Measurements from ENCODE around the gene CDH23. TPM values are rescaled to one million over a fixed set of nuclear protein-coding genes. Genes with fewer than 3 reads are reported as not detected.

CDH23 gene
- polyA plus RNA-seq, 2 of the 4 experiments (the other 2 are of a cell fraction), result 1.1 to 2.3 TPM

DNA sequence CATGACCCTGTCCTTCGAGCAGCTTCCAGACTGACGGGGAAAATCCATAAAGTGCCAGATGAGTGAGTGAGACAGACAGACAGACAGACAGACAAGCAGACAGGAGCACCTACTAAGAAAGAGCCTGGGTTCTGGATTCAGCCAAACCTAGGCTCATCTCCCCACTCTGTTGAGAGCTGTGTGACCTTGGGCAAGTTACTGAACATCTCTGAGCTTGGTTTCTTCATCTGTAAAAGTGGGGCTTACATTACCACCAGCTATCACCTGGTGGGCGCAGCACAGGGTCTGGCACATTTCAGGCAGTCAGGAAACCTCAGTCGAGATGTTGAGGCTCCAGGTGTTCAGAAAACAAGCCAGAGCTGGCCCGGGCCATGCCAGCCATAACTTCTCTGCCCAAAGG lies 285.3 kb downstream of the CDH23 start:
- H3K9me3 ChIP-seq, result no peaks in the 10 kb centered on the region
- H3K27ac ChIP-seq, result no peak overlapping the region
- DNase-seq (ENCODE audit: low read depth in 1 of 2, low spot score in 1 of 2) (no peak), ATAC-seq (no peak), FAIRE-seq (no peak)
- POLR2A ChIA-PET, result no interaction called here
- H3K4me1 ChIP-seq, result no peaks in the 10 kb centered on the region
- H3K4me2 ChIP-seq, result no peak overlapping the region
- CTCF ChIA-PET, result interaction anchor here (1.5 kb wide), 1 partner anchor 368 kb away, joined by 3 read pairs; no protein-coding TSS in a partner anchor
- 62% methylated on average over 5 of the region's 5 CpGs for WGBS (ENCODE audit: missing lambda C conversion rate)
- no peak for TF ChIP-seq GATA3 (IDR thresholded peaks at IDR 0.05; ENCODE audit: borderline replicate concordance)
- TF ChIP-seq POLR2A (IDR thresholded peaks at IDR 0.05; ENCODE audit: low read length), result no peak
- TF ChIP-seq, protein P1, sequence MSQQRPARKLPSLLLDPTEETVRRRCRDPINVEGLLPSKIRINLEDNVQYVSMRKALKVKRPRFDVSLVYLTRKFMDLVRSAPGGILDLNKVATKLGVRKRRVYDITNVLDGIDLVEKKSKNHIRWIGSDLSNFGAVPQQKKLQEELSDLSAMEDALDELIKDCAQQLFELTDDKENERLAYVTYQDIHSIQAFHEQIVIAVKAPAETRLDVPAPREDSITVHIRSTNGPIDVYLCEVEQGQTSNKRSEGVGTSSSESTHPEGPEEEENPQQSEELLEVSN (IDR thresholded peaks at IDR 0.05; ENCODE audit: borderline replicate concordance, low read depth), result no peak
- no peak for TF ChIP-seq CBX2 (IDR thresholded peaks at IDR 0.05; ENCODE audit: borderline replicate concordance, low read depth)
- TF ChIP-seq RARB (CRISPR knock-in tag; IDR thresholded peaks at IDR 0.05), result no peak
- no peak for TF ChIP-seq EP300 (IDR thresholded peaks at IDR 0.05)
- no peak for TF ChIP-seq JUN (IDR thresholded peaks at IDR 0.05)
- TF ChIP-seq ZSCAN20 (CRISPR knock-in tag; IDR thresholded peaks at IDR 0.05), result no peak
- no peak for TF ChIP-seq KDM5A (IDR thresholded peaks at IDR 0.05)
- TF ChIP-seq HEYL (CRISPR knock-in tag; IDR thresholded peaks at IDR 0.05), result no peak
- TF ChIP-seq ESRRA (IDR thresholded peaks at IDR 0.05; ENCODE audit: borderline replicate concordance, low read length), result no peak
- TF ChIP-seq ZNF302 (CRISPR knock-in tag; IDR thresholded peaks at IDR 0.05), result no peak
- TF ChIP-seq NR3C1 (IDR thresholded peaks at IDR 0.05), result no peak
- no peak for TF ChIP-seq MYC (IDR thresholded peaks at IDR 0.05; ENCODE audit: borderline replicate concordance, low read length)
- TF ChIP-seq, protein P2, sequence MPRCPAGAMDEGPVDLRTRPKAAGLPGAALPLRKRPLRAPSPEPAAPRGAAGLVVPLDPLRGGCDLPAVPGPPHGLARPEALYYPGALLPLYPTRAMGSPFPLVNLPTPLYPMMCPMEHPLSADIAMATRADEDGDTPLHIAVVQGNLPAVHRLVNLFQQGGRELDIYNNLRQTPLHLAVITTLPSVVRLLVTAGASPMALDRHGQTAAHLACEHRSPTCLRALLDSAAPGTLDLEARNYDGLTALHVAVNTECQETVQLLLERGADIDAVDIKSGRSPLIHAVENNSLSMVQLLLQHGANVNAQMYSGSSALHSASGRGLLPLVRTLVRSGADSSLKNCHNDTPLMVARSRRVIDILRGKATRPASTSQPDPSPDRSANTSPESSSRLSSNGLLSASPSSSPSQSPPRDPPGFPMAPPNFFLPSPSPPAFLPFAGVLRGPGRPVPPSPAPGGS (IDR thresholded peaks at IDR 0.05), result no peak
- no peak for TF ChIP-seq ZFP36 (IDR thresholded peaks at IDR 0.05; ENCODE audit: borderline replicate concordance, partially characterized antibody)
- TF ChIP-seq JUNB (IDR thresholded peaks at IDR 0.05), result no peak
- TF ChIP-seq TFCP2L1 (CRISPR knock-in tag; IDR thresholded peaks at IDR 0.05), result no peak
- no peak for TF ChIP-seq FOSB (CRISPR knock-in tag; IDR thresholded peaks at IDR 0.05)
- TF ChIP-seq RFX5 (IDR thresholded peaks at IDR 0.05), result no peak
- H3K4me3 ChIP-seq, result no peak overlapping the region

DNA sequence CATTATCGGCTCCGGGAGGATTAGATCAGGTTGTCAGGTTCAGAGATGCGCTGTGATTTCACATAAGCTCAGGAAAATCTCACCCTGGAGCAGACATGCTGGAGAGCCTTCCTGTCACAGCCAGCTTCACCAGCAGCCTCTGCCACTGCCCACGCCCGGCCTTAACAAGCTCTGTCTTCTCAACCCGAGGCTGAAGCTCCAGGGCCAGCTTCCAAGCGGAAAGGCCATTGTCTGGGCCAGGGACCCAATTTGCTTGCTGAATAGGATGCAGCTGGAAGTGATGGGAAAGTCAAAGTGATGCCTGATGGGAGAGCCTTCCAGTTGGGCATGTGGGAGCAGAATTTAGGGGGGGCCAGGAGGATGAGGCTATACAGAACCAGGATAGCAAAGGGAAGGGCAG lies 286.6 kb downstream of the CDH23 start:
- Histone ChIP-seq H3K4me3 (no peak overlapping the region), H3K4me1 (no peaks in the 10 kb centered on the region), H3K9me3 (no peaks in the 10 kb centered on the region), H3K27ac (no peak overlapping the region), H3K4me2 (no peak overlapping the region)
- ChIA-PET CTCF (interaction anchor here (0.9 to 5.9 kb wide), 4 partner anchors 14 to 90 kb away, joined by 3 to 71 read pairs (median 4); partner anchors contain the start of gene VSIR), POLR2A (no interaction called here)
- TF ChIP-seq KDM1A (IDR thresholded peaks at IDR 0.05; ENCODE audit: low read depth) (no peak), ZFP36 (IDR thresholded peaks at IDR 0.05; ENCODE audit: borderline replicate concordance, partially characterized antibody) (no peak), SREBF2 (IDR thresholded peaks at IDR 0.05) (no peak), GATA3 (IDR thresholded peaks at IDR 0.05; ENCODE audit: borderline replicate concordance) (no peak)
- no peak for ATAC-seq
- FAIRE-seq, result no peak
- DNase-seq (ENCODE audit: low read depth in 1 of 2, low spot score in 1 of 2), result no peak
- 61% methylated on average over 7 of the region's 7 CpGs for WGBS (ENCODE audit: missing lambda C conversion rate)

DNA sequence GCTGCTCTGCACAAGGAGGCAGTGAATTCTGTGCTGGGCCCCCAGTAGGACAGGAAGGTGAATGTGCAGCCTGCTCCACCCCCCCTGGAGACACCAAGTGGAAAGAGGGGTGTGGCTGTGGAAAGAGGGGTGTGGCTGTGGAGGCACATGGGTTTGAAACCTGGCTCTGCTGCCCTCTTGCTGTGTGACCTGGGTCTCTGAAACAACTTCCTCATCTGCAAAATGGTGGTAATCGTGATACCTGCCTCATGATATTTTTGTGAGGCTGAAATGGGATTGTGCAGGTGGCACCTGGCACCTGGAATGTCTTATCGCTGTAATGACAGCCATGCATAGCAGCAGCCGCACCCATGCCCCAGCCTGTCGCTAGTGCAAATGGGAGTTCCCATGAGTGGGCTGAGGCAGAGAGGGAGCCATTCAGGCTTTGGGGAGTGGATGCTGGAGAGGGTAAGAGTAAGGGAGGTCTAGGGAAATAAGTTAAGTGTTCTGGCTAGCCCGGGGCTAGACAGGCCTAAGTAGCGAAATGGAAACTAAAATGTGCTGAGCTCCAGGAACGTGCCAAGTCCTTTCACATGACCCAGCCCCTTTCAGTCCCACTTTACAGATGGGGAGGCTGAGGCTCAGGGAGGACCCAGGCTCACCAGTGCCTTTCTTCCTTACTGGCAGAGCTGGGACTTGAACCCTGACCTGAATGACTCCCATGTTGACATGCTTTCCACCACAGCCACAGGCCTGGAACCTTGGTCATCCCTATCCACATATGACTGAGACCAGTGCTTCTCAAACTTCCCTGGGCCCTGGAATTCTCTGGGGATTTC lies 287.8 kb downstream of the CDH23 start:
- H3K27ac ChIP-seq, result no peak overlapping the region
- no peak overlapping the region for H3K4me2 ChIP-seq
- H3K9me3 ChIP-seq, result no peaks in the 10 kb centered on the region
- peak; percentile 44 to 72; a peak in 4 of 6 replicates for ATAC-seq
- no peak overlapping the region for H3K4me3 ChIP-seq
- H3K4me1 ChIP-seq, result no peaks in the 10 kb centered on the region
- ChIA-PET CTCF (interaction anchor here (1.0 to 5.9 kb wide), 5 partner anchors 12 to 370 kb away, joined by 3 to 71 read pairs (median 3); no protein-coding TSS in a partner anchor), POLR2A (no interaction called here)
- FAIRE-seq, result no peak
- WGBS (ENCODE audit: missing lambda C conversion rate), result 84% methylated on average over 7 of the region's 7 CpGs
- DNase-seq (ENCODE audit: low read depth in 1 of 2, low spot score in 1 of 2), result peak in 1 of 2 experiments; percentile 34
- TF ChIP-seq MAFK (IDR thresholded peaks at IDR 0.05; ENCODE audit: partially characterized antibody), result no peak
- TF ChIP-seq, protein P3, sequence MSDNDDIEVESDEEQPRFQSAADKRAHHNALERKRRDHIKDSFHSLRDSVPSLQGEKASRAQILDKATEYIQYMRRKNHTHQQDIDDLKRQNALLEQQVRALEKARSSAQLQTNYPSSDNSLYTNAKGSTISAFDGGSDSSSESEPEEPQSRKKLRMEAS (IDR thresholded peaks at IDR 0.05), result peak; percentile 27; the same call in 1 of the 2 replicates

Measured in A549 (cell line).